GM21390 (cell line): ENCODE data around the gene TMED3.
A peak's percentile ranks its signal among the peaks of the same experiment; 100 is the strongest.

Source experiments
- ATAC-seq: cut with Tn5 transposase; IDR thresholded peaks from one replicate; pipeline ENCODE4 v1.9.1; 2021; ENCODE audit not compliant: unreplicated experiment

TMED3 gene

GRCh38 chr15:79310985-79311900, at the start of gene TMED3:
Gene TMED3 (plus strand): TSS chr15:79311112. CDS start chr15:79311250, 138 bp downstream.
- ATAC-seq, result peak; percentile 91

- ATAC-seq, result no peak
These were observed 49.1 kb upstream of the TMED3 start for GRCh38 chr15:79261836-79262235.

GRCh38 chr15:79265167-79265566, 45.7 kb upstream of the TMED3 start:
- no peak for ATAC-seq

- no peak for ATAC-seq
These were observed 44.8 kb upstream of the TMED3 start for GRCh38 chr15:79265987-79266579.

- ATAC-seq, result no peak
These were observed 28.3 kb upstream of the TMED3 start, which contains the start of gene ANKRD34C for GRCh38 chr15:79282371-79283251. Gene ANKRD34C (plus strand): TSS chr15:79282722. CDS start chr15:79293285, 10,563 bp downstream.

GRCh38 chr15:79283252-79284048, 27.5 kb upstream of the TMED3 start:
- ATAC-seq, result no peak

- ATAC-seq, result no peak
These were observed 20.2 kb upstream of the TMED3 start for GRCh38 chr15:79290642-79291275.

GRCh38 chr15:79292011-79292410, 18.9 kb upstream of the TMED3 start:
- ATAC-seq, result no peak

GRCh38 chr15:79294075-79294474, 16.8 kb upstream of the TMED3 start:
- no peak for ATAC-seq

GRCh38 chr15:79296583-79296982, 14.3 kb upstream of the TMED3 start:
- ATAC-seq, result no peak

GRCh38 chr15:79299126-79299840, 11.6 kb upstream of the TMED3 start:
- ATAC-seq, result no peak

- no peak for ATAC-seq
These were observed 11.1 kb upstream of the TMED3 start for GRCh38 chr15:79299841-79300235.

GRCh38 chr15:79307251-79307650, 3.7 kb upstream of the TMED3 start:
- ATAC-seq, result no peak

GRCh38 chr15:79308874-79309273, 2.0 kb upstream of the TMED3 start:
- no peak for ATAC-seq

GRCh38 chr15:79310612-79310984, 314 bp upstream of the TMED3 start:
- ATAC-seq, result peak; percentile 27

- no peak for ATAC-seq
These were observed 1.1 kb downstream of the TMED3 start for GRCh38 chr15:79311901-79312553.

GRCh38 chr15:79314186-79314585, 3.3 kb downstream of the TMED3 start:
- ATAC-seq, result no peak

- no peak for ATAC-seq
These were observed 3.9 kb downstream of the TMED3 start for GRCh38 chr15:79314811-79315210.
